Measurements from ENCODE around the gene MYCBP.

Gene MYCBP

DNA sequence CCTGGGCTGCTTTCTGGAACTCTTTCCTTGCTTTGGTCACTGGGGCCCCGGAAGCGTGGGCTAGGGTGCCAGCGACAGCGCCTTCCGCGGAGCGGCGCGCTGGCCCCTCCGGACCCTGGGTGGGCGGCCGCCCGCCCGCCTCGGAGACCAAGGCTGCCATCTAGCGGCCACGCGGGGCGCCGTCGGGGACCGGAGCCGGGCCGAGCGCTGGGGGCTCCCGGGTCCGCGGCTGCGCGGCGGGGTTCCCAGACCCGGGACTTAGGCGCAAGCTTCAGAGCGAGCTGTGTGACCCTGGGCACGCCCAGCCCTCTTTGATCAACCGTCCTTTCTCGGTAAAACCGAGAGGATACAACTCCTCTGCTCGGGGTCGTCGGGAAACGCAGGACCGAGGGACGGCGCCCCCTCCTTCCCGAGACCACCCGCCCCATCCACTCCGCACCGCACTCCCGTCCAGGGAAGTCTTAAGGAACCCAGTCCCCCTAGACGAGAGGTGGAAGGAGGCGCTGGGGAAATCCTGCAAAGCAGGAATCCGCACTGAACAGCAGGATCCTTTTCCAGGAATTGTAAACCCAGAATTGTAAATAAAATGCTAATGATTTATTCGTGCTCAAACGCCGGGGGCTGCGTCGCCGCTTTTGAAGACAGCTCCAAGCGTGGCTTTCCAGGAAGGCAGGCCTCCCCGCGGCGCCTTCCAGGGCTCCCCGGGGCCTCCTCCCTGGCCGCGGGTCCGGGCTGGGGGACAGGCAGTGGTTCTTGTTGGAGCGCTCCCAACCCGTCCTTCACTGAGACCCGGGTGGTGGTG is 54.8 kb downstream of the MYCBP start:
- no peaks in the 10 kb centered on the region for H3K9me3 ChIP-seq (ENCODE audit: control insufficient read depth, insufficient read depth, low read depth, low read length)
- H3K36me3 ChIP-seq (ENCODE audit: control insufficient read depth in 2 of 2, insufficient read depth in 1 of 2, low read length in 2 of 2), result no peaks in the 10 kb centered on the region
- ChIA-PET POLR2A (no interaction called here), CTCF (interaction anchor here (0.6 to 4.5 kb wide), 19 partner anchors 9 to 1331 kb away, joined by 3 to 23 read pairs (median 4); no protein-coding TSS in a partner anchor)
- peak overlapping the region; percentile 35 for H3K4me3 ChIP-seq (ENCODE audit: low read depth, low read length)
- no peak overlapping the region; the same call in 1 of the 2 replicates for H3K27ac ChIP-seq (ENCODE audit: extremely low read depth, low read depth, low read length)
- no peaks in the 10 kb centered on the region for H3K4me1 ChIP-seq (ENCODE audit: control insufficient read depth, insufficient read depth, low read length)
- TF ChIP-seq ZNF664 (tag by site-specific recombination; IDR thresholded peaks at IDR 0.05) (no peak), ZNF830 (tag by site-specific recombination; IDR thresholded peaks at IDR 0.05; ENCODE audit: low read depth) (no peak), ZNF561 (tag by site-specific recombination; IDR thresholded peaks at IDR 0.05; ENCODE audit: borderline replicate concordance) (peak; percentile 54; the same call in 1 of the 2 replicates), ZFP37 (tag by site-specific recombination; IDR thresholded peaks at IDR 0.05) (no peak), ZNF654 (tag by site-specific recombination; IDR thresholded peaks at IDR 0.05; ENCODE audit: low read depth) (peak; percentile 22; the same call in 1 of the 2 replicates), ZNF610 (tag by site-specific recombination; IDR thresholded peaks at IDR 0.05; ENCODE audit: borderline replicate concordance) (peak; percentile 41; the same call in 1 of the 2 replicates), ZNF660 (tag by site-specific recombination; IDR thresholded peaks at IDR 0.05) (no peak; the same call in none of the 2 replicates), ZNF2 (tag by site-specific recombination; IDR thresholded peaks at IDR 0.05) (no peak), MYNN (tag by site-specific recombination; IDR thresholded peaks at IDR 0.05; ENCODE audit: borderline replicate concordance) (no peak), ZNF423 (tag by site-specific recombination; IDR thresholded peaks at IDR 0.05) (no peak), ZBTB8A (tag by site-specific recombination; IDR thresholded peaks at IDR 0.05) (no peak; the same call in none of the 2 replicates), ZEB2 (tag by site-specific recombination; IDR thresholded peaks at IDR 0.05) (peak; percentile 40; the same call in 1 of the 2 replicates), GLIS1 (tag by site-specific recombination; IDR thresholded peaks at IDR 0.05) (peak; percentile 70; the same call in 1 of the 2 replicates), ZBTB1 (tag by site-specific recombination; IDR thresholded peaks at IDR 0.05) (no peak), ZNF19 (tag by site-specific recombination; IDR thresholded peaks at IDR 0.05; ENCODE audit: low read depth) (no peak), ZNF596 (tag by site-specific recombination; IDR thresholded peaks at IDR 0.05) (no peak), ZSCAN30 (tag by site-specific recombination; IDR thresholded peaks at IDR 0.05) (peak; percentile 62), ZNF202 (tag by site-specific recombination; IDR thresholded peaks at IDR 0.05; ENCODE audit: borderline replicate concordance) (no peak), ZNF76 (tag by site-specific recombination; IDR thresholded peaks at IDR 0.05; ENCODE audit: borderline replicate concordance, low read depth) (no peak), ZNF629 (tag by site-specific recombination; IDR thresholded peaks at IDR 0.05) (0 out of 2 replicates have a peak, but pooled peaks have one; percentile 9), BCL11A (tag by site-specific recombination; IDR thresholded peaks at IDR 0.05; ENCODE audit: low read depth) (no peak), WT1 (tag by site-specific recombination; IDR thresholded peaks at IDR 0.05) (no peak), ZNF777 (tag by site-specific recombination; IDR thresholded peaks at IDR 0.05; ENCODE audit: borderline replicate concordance) (peak; percentile 59; the same call in 1 of the 2 replicates)
- TF ChIP-seq, protein P1, sequence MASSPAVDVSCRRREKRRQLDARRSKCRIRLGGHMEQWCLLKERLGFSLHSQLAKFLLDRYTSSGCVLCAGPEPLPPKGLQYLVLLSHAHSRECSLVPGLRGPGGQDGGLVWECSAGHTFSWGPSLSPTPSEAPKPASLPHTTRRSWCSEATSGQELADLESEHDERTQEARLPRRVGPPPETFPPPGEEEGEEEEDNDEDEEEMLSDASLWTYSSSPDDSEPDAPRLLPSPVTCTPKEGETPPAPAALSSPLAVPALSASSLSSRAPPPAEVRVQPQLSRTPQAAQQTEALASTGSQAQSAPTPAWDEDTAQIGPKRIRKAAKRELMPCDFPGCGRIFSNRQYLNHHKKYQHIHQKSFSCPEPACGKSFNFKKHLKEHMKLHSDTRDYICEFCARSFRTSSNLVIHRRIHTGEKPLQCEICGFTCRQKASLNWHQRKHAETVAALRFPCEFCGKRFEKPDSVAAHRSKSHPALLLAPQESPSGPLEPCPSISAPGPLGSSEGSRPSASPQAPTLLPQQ (tag by site-specific recombination; IDR thresholded peaks at IDR 0.05), result 0 out of 2 replicates have a peak, but pooled peaks have one; percentile 31
- TF ChIP-seq, protein P2, sequence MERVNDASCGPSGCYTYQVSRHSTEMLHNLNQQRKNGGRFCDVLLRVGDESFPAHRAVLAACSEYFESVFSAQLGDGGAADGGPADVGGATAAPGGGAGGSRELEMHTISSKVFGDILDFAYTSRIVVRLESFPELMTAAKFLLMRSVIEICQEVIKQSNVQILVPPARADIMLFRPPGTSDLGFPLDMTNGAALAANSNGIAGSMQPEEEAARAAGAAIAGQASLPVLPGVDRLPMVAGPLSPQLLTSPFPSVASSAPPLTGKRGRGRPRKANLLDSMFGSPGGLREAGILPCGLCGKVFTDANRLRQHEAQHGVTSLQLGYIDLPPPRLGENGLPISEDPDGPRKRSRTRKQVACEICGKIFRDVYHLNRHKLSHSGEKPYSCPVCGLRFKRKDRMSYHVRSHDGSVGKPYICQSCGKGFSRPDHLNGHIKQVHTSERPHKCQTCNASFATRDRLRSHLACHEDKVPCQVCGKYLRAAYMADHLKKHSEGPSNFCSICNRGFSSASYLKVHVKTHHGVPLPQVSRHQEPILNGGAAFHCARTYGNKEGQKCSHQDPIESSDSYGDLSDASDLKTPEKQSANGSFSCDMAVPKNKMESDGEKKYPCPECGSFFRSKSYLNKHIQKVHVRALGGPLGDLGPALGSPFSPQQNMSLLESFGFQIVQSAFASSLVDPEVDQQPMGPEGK (tag by site-specific recombination; IDR thresholded peaks at IDR 0.05), result 0 out of 2 replicates have a peak, but pooled peaks have one; percentile 45
- TF ChIP-seq, protein P3, sequence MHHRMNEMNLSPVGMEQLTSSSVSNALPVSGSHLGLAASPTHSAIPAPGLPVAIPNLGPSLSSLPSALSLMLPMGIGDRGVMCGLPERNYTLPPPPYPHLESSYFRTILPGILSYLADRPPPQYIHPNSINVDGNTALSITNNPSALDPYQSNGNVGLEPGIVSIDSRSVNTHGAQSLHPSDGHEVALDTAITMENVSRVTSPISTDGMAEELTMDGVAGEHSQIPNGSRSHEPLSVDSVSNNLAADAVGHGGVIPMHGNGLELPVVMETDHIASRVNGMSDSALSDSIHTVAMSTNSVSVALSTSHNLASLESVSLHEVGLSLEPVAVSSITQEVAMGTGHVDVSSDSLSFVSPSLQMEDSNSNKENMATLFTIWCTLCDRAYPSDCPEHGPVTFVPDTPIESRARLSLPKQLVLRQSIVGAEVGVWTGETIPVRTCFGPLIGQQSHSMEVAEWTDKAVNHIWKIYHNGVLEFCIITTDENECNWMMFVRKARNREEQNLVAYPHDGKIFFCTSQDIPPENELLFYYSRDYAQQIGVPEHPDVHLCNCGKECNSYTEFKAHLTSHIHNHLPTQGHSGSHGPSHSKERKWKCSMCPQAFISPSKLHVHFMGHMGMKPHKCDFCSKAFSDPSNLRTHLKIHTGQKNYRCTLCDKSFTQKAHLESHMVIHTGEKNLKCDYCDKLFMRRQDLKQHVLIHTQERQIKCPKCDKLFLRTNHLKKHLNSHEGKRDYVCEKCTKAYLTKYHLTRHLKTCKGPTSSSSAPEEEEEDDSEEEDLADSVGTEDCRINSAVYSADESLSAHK (tag by site-specific recombination; IDR thresholded peaks at IDR 0.05), result peak; percentile 80
- TF ChIP-seq, protein P4, sequence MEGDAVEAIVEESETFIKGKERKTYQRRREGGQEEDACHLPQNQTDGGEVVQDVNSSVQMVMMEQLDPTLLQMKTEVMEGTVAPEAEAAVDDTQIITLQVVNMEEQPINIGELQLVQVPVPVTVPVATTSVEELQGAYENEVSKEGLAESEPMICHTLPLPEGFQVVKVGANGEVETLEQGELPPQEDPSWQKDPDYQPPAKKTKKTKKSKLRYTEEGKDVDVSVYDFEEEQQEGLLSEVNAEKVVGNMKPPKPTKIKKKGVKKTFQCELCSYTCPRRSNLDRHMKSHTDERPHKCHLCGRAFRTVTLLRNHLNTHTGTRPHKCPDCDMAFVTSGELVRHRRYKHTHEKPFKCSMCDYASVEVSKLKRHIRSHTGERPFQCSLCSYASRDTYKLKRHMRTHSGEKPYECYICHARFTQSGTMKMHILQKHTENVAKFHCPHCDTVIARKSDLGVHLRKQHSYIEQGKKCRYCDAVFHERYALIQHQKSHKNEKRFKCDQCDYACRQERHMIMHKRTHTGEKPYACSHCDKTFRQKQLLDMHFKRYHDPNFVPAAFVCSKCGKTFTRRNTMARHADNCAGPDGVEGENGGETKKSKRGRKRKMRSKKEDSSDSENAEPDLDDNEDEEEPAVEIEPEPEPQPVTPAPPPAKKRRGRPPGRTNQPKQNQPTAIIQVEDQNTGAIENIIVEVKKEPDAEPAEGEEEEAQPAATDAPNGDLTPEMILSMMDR (tag by site-specific recombination; IDR thresholded peaks at IDR 0.05), result peak; percentile 71; the same call in 1 of the 2 replicates
- TF ChIP-seq, protein P5, sequence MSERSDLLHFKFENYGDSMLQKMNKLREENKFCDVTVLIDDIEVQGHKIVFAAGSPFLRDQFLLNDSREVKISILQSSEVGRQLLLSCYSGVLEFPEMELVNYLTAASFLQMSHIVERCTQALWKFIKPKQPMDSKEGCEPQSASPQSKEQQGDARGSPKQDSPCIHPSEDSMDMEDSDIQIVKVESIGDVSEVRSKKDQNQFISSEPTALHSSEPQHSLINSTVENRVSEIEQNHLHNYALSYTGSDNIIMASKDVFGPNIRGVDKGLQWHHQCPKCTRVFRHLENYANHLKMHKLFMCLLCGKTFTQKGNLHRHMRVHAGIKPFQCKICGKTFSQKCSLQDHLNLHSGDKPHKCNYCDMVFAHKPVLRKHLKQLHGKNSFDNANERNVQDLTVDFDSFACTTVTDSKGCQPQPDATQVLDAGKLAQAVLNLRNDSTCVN (tag by site-specific recombination; optimal IDR thresholded peaks at IDR 0.05), result peak; percentile 29
